Measurements from ENCODE around the gene FAH. TPM values are rescaled to one million over a fixed set of nuclear protein-coding genes. Genes with fewer than 3 reads are reported as not detected.
"Not testable (repeated sequence)": the region's sequence is repeated elsewhere in the genome, so short reads cannot be mapped to it uniquely, and the experiment has no call there.

Gene FAH
- polyA plus RNA-seq, 4 donors, result 26.3 to 81.5 (median 48.7) TPM

- Histone ChIP-seq H3K27ac (ENCODE audit: low read depth in 1 of 3, low read length in 2 of 3) (peak overlapping the region in 1 of 3 donors; percentile 71), H3K4me3 (ENCODE audit: low read depth in 1 of 3, low read length in 3 of 3) (peak overlapping the region in 1 of 3 donors; percentile 45)
- FAIRE-seq, result no peak
Measured at GRCh38 chr15:80153900-80154299, 1.1 kb downstream of the FAH start.

DNA sequence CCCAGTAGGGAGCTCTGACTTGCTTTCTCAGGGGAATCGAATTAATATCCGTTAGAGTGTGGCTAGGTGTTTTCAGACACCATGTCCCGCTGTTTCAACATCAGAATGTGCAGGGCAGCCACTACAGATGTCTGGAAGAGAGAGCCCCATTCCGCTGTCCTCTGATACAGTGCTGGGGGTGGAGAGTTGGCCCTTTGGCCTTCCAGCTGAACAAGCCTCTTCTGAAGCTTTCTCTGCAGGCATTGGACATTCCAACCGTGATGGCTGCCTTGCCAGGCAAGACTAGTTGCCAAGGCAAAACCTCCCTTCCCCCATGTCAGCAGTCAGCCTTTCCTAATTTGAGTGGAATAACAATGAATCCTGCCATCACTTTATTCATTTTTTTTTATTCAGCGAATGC lies 1.5 kb downstream of the FAH start:
- peak in 1 of 2 donors; percentile 26 for DNase-seq
- Histone ChIP-seq H3K27ac (ENCODE audit: low read depth in 1 of 3, low read length in 2 of 3) (no peak overlapping the region), H3K36me3 (ENCODE audit: control insufficient read depth in 3 of 3, insufficient read depth in 2 of 3, low read depth in 1 of 3, low read length in 3 of 3) (peaks cover 0 to 22% (median 0%) of the 10 kb centered on the region in 3 donors), H3K4me3 (ENCODE audit: low read depth in 1 of 3, low read length in 3 of 3) (no peak overlapping the region), H3K9me3 (ENCODE audit: control insufficient read depth in 2 of 2, insufficient read depth in 1 of 2, low read depth in 1 of 2, low read length in 1 of 2) (no peaks in the 10 kb centered on the region), H3K27me3 (ENCODE audit: control insufficient read depth in 3 of 3, insufficient read depth in 3 of 3, low read length in 3 of 3) (no peaks in the 10 kb centered on the region), H3K4me1 (ENCODE audit: control insufficient read depth in 3 of 3, insufficient read depth in 2 of 3, low read depth in 1 of 3, low read length in 2 of 3) (peaks cover 7 to 24% (median 7%) of the 10 kb centered on the region in 3 donors)
- WGBS, 3 donors, result 86 to 88% (median 87%) methylated on average over 6 of the region's 6 CpGs
- FAIRE-seq, result no peak

More at GRCh38 chr15:80153900-80154299, 1.1 kb downstream of the FAH start:
- Histone ChIP-seq H3K27me3 (ENCODE audit: control insufficient read depth in 3 of 3, insufficient read depth in 3 of 3, low read length in 3 of 3) (no peaks in the 10 kb centered on the region), H3K4me1 (ENCODE audit: control insufficient read depth in 3 of 3, insufficient read depth in 2 of 3, low read depth in 1 of 3, low read length in 2 of 3) (peaks cover 7 to 24% (median 7%) of the 10 kb centered on the region in 3 donors), H3K36me3 (ENCODE audit: control insufficient read depth in 3 of 3, insufficient read depth in 2 of 3, low read depth in 1 of 3, low read length in 3 of 3) (peaks cover 0 to 20% (median 0%) of the 10 kb centered on the region in 3 donors), H3K9me3 (ENCODE audit: control insufficient read depth in 2 of 2, insufficient read depth in 1 of 2, low read depth in 1 of 2, low read length in 1 of 2) (no peaks in the 10 kb centered on the region)
- peak in 1 of 2 donors; percentile 18 for DNase-seq
- 59 to 65% (median 62%) methylated on average over 4 of the region's 4 CpGs for WGBS, 3 donors

- H3K9me3 ChIP-seq (ENCODE audit: control insufficient read depth in 2 of 2, insufficient read depth in 1 of 2, low read depth in 1 of 2, low read length in 1 of 2), result no peaks in the 10 kb centered on the region
- H3K27me3 ChIP-seq (ENCODE audit: control insufficient read depth in 3 of 3, insufficient read depth in 3 of 3, low read length in 3 of 3), result no peaks in the 10 kb centered on the region
- FAIRE-seq, result no peak
- H3K4me1 ChIP-seq (ENCODE audit: control insufficient read depth in 3 of 3, insufficient read depth in 2 of 3, low read depth in 1 of 3, low read length in 2 of 3), result peaks cover 7 to 30% (median 7%) of the 10 kb centered on the region in 3 donors
- peak in 1 of 2 donors; percentile 17 for DNase-seq
- WGBS, 3 donors, result 71 to 80% (median 79%) methylated on average over 5 of the region's 5 CpGs
- peak overlapping the region in 1 of 3 donors; percentile 16 for H3K27ac ChIP-seq (ENCODE audit: low read depth in 1 of 3, low read length in 2 of 3)
- peaks cover 0 to 29% (median 0%) of the 10 kb centered on the region in 3 donors for H3K36me3 ChIP-seq (ENCODE audit: control insufficient read depth in 3 of 3, insufficient read depth in 2 of 3, low read depth in 1 of 3, low read length in 3 of 3)
- no peak overlapping the region for H3K4me3 ChIP-seq (ENCODE audit: low read depth in 1 of 3, low read length in 3 of 3)
Measured at GRCh38 chr15:80155001-80155377, 2.2 kb downstream of the FAH start.

- peak overlapping the region in 2 of 3 donors; percentile 16 to 17 for H3K27ac ChIP-seq (ENCODE audit: low read depth in 1 of 3, low read length in 2 of 3)
- H3K27me3 ChIP-seq (ENCODE audit: control insufficient read depth in 3 of 3, insufficient read depth in 3 of 3, low read length in 3 of 3); H3K4me3 ChIP-seq (ENCODE audit: low read depth in 1 of 3, low read length in 3 of 3); H3K9me3 ChIP-seq (ENCODE audit: control insufficient read depth in 2 of 2, insufficient read depth in 1 of 2, low read depth in 1 of 2, low read length in 1 of 2); FAIRE-seq: not testable (repeated sequence)
- peaks cover 0 to 35% (median 0%) of the 10 kb centered on the region in 3 donors for H3K36me3 ChIP-seq (ENCODE audit: control insufficient read depth in 3 of 3, insufficient read depth in 2 of 3, low read depth in 1 of 3, low read length in 3 of 3)
- peak; percentile 33 to 83 for DNase-seq
- WGBS, 3 donors, result 55 to 64% (median 61%) methylated on average over 16 of the region's 16 CpGs
- H3K4me1 ChIP-seq (ENCODE audit: control insufficient read depth in 3 of 3, insufficient read depth in 2 of 3, low read depth in 1 of 3, low read length in 2 of 3), result peaks cover 10 to 35% (median 10%) of the 10 kb centered on the region in 3 donors
Measured at GRCh38 chr15:80155378-80156175, 2.8 kb downstream of the FAH start.

DNA sequence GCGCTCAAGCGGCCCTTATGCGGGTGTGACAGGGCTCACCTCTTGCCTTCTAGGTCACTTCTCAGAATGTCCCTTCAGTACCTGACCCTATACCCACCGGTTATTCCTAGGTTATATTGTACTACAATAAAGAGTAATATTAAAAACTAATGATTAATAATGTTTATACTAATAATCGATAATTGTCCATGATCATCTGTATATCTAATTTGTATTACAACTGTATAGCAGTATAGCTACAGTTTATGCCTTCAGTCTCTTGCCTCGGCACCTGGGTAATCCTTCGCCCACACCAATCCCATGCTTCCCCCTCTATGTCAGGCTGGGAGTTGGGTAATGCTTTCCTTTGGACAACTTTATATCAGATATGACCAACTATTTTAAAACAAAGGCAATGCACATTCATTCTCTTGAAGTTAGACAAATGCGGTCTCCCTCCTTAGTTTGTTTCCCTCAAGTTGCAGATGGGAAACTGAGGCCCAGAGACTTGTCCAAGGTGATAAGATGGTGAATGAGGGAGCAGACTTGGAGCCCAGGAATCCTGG lies 3.4 kb downstream of the FAH start:
- FAIRE-seq, result no peak
- DNase-seq, result no peak
- H3K27me3 ChIP-seq (ENCODE audit: control insufficient read depth in 3 of 3, insufficient read depth in 3 of 3, low read length in 3 of 3), result no peaks in the 10 kb centered on the region
- H3K4me3 ChIP-seq (ENCODE audit: low read depth in 1 of 3, low read length in 3 of 3), result no peak overlapping the region
- H3K27ac ChIP-seq (ENCODE audit: low read depth in 1 of 3, low read length in 2 of 3), result no peak overlapping the region
- 88 to 93% (median 92%) methylated on average over 8 of the region's 8 CpGs for WGBS, 3 donors
- peaks cover 15 to 41% (median 17%) of the 10 kb centered on the region in 3 donors for H3K4me1 ChIP-seq (ENCODE audit: control insufficient read depth in 3 of 3, insufficient read depth in 2 of 3, low read depth in 1 of 3, low read length in 2 of 3)
- no peaks in the 10 kb centered on the region for H3K9me3 ChIP-seq (ENCODE audit: control insufficient read depth in 2 of 2, insufficient read depth in 1 of 2, low read depth in 1 of 2, low read length in 1 of 2)
- peaks cover 0 to 35% (median 0%) of the 10 kb centered on the region in 3 donors for H3K36me3 ChIP-seq (ENCODE audit: control insufficient read depth in 3 of 3, insufficient read depth in 2 of 3, low read depth in 1 of 3, low read length in 3 of 3)

DNA sequence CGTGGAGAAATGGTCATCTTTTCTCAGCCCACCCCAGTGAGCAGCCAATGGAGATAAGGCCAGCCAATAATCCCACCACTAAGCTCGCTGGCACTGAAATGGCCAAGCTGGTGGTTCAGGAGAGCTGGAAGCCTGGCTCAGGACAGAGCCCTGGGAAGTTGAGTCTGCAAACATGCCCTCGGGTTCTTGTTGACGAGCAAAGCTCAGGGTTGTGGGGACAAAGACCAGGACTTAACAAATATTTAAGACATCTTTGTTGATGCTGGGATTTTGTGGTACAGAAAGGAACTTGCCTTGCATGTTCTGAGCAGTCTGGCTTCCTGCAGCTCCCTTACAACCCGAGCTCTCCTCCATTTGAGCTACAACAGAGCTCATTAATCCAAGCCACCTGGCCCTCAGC lies 4.4 kb downstream of the FAH start:
- no peak overlapping the region for H3K4me3 ChIP-seq (ENCODE audit: low read depth in 1 of 3, low read length in 3 of 3)
- H3K27me3 ChIP-seq (ENCODE audit: control insufficient read depth in 3 of 3, insufficient read depth in 3 of 3, low read length in 3 of 3), result no peaks in the 10 kb centered on the region
- H3K4me1 ChIP-seq (ENCODE audit: control insufficient read depth in 3 of 3, insufficient read depth in 2 of 3, low read depth in 1 of 3, low read length in 2 of 3), result peaks cover 20 to 50% (median 21%) of the 10 kb centered on the region in 3 donors
- peaks cover 0 to 42% (median 0%) of the 10 kb centered on the region in 3 donors for H3K36me3 ChIP-seq (ENCODE audit: control insufficient read depth in 3 of 3, insufficient read depth in 2 of 3, low read depth in 1 of 3, low read length in 3 of 3)
- DNase-seq (no peak), FAIRE-seq (no peak)
- H3K27ac ChIP-seq (ENCODE audit: low read depth in 1 of 3, low read length in 2 of 3), result no peak overlapping the region
- 82 to 98% (median 95%) methylated on average over 5 of the region's 5 CpGs for WGBS, 3 donors
- H3K9me3 ChIP-seq (ENCODE audit: control insufficient read depth in 2 of 2, insufficient read depth in 1 of 2, low read depth in 1 of 2, low read length in 1 of 2), result no peaks in the 10 kb centered on the region

- Histone ChIP-seq H3K27me3 (ENCODE audit: control insufficient read depth in 3 of 3, insufficient read depth in 3 of 3, low read length in 3 of 3) (no peaks in the 10 kb centered on the region), H3K4me1 (ENCODE audit: control insufficient read depth in 3 of 3, insufficient read depth in 2 of 3, low read depth in 1 of 3, low read length in 2 of 3) (peaks cover 16 to 43% (median 17%) of the 10 kb centered on the region in 3 donors), H3K27ac (ENCODE audit: low read depth in 1 of 3, low read length in 2 of 3) (no peak overlapping the region), H3K9me3 (ENCODE audit: control insufficient read depth in 2 of 2, insufficient read depth in 1 of 2, low read depth in 1 of 2, low read length in 1 of 2) (no peaks in the 10 kb centered on the region), H3K4me3 (ENCODE audit: low read depth in 1 of 3, low read length in 3 of 3) (no peak overlapping the region), H3K36me3 (ENCODE audit: control insufficient read depth in 3 of 3, insufficient read depth in 2 of 3, low read depth in 1 of 3, low read length in 3 of 3) (peaks cover 0 to 51% (median 0%) of the 10 kb centered on the region in 3 donors)
- DNase-seq (no peak), FAIRE-seq (no peak)
- WGBS, 3 donors, result 94 to 98% (median 97%) methylated on average over 5 of the region's 5 CpGs
Measured at GRCh38 chr15:80159301-80159700, 6.5 kb downstream of the FAH start.

- Histone ChIP-seq H3K4me3 (ENCODE audit: low read depth in 1 of 3, low read length in 3 of 3) (no peak overlapping the region), H3K4me1 (ENCODE audit: control insufficient read depth in 3 of 3, insufficient read depth in 2 of 3, low read depth in 1 of 3, low read length in 2 of 3) (peaks cover 15 to 38% (median 16%) of the 10 kb centered on the region in 3 donors), H3K36me3 (ENCODE audit: control insufficient read depth in 3 of 3, insufficient read depth in 2 of 3, low read depth in 1 of 3, low read length in 3 of 3) (peaks cover 0 to 51% (median 0%) of the 10 kb centered on the region in 3 donors), H3K27me3 (ENCODE audit: control insufficient read depth in 3 of 3, insufficient read depth in 3 of 3, low read length in 3 of 3) (no peaks in the 10 kb centered on the region), H3K9me3 (ENCODE audit: control insufficient read depth in 2 of 2, insufficient read depth in 1 of 2, low read depth in 1 of 2, low read length in 1 of 2) (no peaks in the 10 kb centered on the region), H3K27ac (ENCODE audit: low read depth in 1 of 3, low read length in 2 of 3) (peak overlapping the region in 2 of 3 donors; percentile 45 to 74)
- DNase-seq (no peak), FAIRE-seq (no peak)
- 90 to 93% (median 92%) methylated on average over 12 of the region's 12 CpGs for WGBS, 3 donors
Measured at GRCh38 chr15:80159811-80160569, 7.2 kb downstream of the FAH start.
